NCI-H2107 treated with DMSO at 0.1 percent for 48 hours (cell line): ENCODE measurements around the gene NFATC4.
"Not testable (repeated sequence)": the region's sequence is repeated elsewhere in the genome, so short reads cannot be mapped to it uniquely, and the experiment has no call there.

Experiments
- DNase-seq: peaks from one replicate; lab custom pipeline; 2025; ENCODE audit not compliant: unreplicated experiment; lab: John Stamatoyannopoulos, UW

The NFATC4 gene

DNA sequence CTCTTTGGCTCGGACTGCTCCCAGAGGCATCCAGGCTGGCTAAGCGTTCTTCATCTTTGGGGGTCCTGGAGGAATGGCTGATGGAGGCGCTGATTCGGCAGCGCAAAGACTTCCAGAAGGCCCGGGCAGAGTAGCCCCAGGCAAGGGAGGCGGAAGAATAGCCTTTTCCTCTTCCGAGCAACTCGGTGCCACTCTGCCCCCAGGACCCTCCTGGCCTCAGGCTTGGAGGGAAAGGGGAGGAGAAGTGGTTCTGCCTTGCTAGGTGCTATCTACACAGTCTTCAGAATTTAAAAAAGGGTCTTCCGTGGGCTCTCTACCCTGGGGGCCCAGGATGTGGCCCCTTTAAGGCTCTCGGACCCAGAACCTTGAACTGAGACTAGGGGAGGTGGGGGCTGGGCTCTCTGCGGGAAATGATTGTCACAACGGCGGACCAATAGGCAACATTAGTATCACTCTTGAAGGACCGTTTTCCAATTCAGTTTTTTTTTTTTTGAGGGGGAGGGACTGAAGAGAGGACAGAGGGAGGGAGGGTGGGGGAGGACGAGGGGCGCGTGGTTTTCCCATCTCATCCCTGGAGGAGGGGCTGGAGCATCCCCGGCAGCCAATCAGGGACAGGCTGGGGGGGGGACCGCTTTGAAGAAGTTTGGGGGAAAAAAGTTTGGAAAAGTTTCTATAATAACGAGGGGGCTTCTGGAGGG lies at the start of gene NFATC4:
Gene NFATC4, plus strand, starts transcription at position 671 of the 698 bp plus-strand sequence. CDS start 157 bp downstream, outside the sequence.
- DNase-seq, result peak; percentile 89

DNA sequence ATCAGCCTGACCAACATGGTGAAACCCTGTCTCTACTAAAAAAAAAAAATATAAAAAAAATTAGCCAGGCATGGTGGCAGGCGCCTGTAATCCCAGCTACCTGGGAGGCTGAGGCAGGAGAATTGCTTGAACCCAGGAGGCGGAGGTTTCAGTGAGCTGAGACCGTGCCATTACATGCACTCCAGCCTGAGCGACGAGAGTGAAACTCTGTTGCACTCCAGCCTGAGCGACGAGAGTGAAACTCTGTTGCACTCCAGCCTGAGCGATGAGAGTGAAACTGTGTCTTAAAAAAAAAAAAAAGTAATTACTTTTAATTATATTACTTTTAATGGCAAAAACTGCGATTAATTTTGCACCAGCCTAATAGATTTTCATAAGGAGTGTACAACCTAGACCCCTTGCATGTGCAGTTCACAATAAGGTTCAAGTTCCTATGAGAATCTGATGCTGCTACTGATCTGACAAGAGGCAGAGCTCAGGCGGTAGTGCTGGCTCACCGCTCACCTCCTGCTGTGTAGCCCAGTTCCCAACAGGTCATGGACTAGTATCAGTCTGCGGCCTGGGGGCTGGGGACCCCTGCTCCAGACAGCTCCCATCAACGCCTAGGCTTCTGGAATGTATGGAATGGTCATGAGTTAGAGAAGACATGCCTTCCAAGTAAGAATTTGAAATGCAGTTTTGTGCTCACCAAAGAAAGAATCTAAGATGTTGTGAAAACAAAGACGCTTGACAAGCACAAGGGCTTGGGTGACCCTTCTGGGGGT lies 46.6 kb upstream of the NFATC4 start:
- no peak for DNase-seq

DNA sequence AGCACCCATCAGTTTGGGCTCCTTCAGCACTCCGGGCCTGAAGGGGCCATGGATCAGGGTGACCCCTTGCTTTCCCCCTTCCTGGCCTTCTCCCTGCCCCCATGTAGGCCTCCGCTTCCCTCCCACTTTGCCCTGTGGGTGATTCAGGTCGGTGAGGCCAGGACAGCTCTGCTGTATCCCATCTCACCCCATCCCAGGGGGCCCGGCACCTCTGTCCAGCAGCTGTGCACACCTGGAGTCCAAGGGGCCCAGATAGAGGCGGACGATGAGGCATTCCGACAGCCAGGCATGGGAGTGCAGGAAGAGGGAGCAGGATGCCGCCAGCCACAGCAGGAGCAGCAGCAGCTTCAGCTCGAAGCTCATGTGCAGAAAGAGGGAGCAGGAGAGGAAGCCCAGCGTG lies 45.3 kb upstream of the NFATC4 start:
- no peak for DNase-seq

DNA sequence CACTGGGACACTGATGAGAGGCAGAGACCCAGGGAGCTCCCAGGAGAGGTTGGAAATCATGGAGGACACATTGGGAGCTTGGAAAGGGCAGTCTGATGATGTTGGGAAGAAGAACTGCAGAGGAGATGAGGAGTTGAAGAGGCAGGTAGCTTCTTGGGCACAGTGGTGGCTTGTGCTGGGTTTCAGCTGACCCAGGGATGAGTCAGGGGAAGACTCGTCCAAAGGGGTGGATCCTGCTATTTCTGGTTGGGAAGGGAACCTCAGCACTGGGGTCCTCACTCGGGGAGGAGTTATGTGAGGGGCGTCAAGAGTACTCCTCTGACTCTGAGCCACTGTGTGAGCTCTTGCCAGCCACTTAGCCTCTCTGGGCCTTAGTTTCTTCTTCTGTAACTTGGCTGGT lies 44.6 kb upstream of the NFATC4 start:
- DNase-seq, result no peak

DNA sequence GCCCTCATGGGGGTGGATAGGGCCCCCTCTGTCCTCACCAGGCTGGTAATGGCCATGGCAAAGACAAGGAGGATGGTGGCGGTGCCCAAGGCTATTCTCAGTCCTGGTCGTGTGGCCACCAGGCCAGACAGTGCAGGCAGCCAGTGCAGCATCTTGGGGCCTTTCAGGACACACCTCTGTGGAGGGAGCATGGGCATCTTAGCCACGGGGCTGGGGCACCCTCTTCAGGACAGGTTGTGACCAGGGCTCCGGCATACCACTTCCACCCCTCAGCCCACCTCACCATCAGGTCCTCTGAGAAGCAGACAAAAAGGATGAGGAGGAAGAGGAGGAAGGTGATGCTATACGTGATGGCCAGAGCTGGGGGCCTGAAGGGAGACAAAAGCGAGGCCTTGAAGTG lies 44.0 kb upstream of the NFATC4 start:
- no peak for DNase-seq

DNA sequence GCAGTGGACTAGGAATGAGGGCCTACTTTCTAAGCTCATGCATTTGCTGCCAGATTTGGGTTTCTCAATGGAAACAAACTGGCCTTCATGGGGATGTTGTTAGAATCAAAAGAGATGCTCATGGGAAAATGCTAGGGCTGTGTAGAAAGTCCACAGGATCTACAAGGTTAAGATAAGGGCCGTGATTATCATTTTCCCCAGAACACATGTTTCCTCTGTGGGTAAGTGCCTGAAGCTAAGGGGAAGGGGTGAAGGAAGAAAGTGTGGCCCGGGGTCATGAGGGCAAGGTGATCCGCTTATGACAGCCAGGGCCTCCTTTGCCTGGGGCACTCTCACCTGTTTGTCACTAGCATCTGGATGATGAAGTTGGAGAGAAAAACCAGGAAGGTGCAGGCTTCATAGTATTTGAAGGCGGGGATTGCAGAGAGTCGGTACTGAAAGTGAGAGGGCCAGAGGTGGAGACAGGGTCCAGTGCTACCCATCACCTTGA lies 42.9 kb upstream of the NFATC4 start:
- DNase-seq, result no peak

DNA sequence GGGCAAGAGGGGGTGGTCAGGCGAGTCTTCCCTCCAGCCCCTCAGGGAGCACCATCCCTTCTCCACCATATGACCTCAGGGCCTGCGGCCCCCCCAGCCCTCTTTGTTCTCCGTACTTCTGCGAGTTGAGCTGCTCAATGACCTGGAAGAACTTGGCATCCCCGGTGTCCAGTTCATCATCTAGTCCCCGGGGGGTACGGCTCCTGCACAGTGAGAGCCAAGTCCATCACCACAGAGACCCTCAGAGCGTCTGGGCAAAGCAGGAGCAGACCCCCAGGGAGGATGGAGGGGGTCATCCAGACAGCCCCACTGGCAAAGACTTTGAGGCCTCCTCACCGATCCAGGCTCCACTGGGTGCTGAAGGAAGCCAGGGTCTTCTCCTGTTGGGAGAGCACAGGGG lies 42.0 kb upstream of the NFATC4 start:
- DNase-seq, result no peak

DNA sequence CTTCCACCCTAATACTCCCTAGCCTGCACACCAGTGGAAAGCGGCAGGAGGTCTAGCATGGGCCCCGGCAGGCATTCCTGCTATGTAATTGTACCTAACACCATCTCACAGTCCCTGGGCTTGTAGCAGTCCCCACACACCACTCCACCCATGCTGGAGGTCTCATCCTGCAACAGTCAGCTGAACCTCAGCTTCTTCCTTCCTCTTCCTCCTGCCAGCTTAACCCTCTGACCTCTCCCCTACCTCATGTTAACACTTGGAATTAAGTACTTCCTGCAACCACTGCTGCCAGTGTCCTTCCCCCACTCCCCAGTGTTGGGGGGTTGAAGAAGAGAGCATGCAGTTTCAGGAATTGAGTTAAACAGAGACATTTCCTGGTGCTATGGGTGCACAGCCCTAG lies 40.7 kb upstream of the NFATC4 start:
- no peak for DNase-seq

DNA sequence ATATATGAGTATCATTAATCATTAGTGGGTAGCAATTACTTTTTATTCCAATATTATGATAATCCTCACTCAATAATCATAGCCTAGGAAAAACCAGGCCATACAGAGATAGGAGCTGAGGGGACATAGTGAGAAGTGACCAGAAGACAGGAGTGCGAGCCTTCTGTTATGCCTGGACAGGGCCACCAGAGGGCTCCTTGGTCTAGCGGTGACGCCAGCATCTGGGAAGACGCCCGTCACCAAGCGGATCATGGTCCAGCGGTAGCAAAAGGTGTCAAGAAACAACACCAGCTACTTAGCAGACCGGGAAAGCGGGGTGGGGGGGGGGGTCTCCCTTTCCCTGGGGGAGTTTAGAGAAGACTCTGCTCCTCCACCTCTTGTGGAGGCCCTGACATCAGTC lies 40.1 kb upstream of the NFATC4 start:
- not testable (repeated sequence) for DNase-seq

DNA sequence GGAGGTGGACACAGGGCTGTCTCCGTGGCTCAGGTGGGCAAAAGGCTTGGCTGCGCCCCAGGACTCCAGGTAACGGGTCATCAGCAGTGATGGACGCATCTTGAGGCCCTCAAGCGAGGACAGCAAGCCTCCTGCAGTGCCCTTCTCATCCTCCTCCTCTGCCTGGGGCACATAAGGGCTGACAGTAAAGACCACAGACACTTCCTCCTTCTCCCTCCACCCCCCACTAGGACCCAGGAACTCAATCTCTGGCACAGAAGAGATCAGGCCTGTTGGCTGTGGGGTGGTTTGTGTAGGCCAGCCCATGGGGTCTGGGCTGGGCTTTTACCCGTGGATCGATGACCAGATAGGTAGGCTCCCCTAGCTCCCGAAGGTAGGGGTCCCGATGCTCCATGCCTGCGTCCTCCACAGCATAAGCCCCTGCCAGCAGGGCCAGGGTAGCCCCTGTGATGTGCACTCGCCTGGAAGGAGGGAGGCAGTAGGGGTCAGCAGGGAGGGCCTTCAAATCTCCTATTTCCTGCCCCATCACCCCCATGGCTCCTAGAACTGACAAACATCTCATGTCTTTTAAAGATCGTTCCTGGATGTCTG lies 38.8 kb upstream of the NFATC4 start:
- DNase-seq, result no peak

DNA sequence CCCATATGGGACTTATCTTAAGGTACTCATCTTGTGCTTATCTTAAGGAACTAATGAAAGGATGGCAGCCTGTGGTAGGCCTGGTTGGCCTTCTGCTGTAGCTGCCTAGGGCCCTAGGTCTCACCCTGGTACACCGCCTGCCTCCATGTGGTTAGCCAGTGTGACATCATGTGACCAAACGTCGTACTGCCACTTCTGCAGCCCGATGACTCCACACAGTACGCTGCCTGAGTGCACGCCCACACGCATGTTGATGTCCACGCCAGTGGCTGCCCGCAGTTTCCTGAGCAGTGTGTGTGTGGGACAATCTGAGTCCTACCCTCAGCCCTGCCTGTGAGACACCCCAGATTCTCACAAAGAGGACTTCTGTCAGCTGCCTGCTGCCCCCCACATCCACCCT lies 38.2 kb upstream of the NFATC4 start:
- no peak for DNase-seq

DNA sequence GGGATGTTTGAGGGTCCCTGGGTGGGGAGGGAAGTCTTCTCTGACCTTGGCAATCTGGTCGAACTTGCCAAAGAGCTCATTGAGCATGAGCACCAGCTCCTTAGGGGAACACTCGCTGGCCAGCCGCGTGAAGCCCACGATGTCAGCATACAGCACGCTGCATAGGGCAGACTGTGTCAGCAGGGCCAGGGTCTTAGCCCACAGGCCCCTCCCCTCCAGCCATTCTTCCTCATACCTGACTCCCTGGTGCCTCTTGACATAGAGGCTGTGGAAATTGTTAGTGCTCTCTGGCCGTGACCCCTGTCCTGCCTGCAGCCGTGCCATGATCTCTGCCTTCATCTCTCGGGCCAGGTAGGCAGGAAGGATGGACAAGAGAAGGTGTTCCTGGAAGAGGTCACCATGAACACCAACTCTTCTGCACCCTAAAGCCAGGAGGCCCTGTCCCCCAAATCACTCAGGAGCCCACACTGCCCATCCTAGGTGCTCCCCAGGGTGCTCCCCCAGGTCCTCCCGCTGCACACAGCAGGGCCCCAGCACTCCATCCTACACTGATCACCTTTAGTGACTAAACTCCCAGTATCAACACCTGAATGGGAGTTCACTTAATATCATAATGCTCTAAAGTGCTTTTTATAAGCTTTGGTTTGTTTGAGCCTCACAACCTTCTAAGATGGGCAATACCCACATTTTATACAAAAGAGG lies 36.9 kb upstream of the NFATC4 start:
- no peak for DNase-seq

DNA sequence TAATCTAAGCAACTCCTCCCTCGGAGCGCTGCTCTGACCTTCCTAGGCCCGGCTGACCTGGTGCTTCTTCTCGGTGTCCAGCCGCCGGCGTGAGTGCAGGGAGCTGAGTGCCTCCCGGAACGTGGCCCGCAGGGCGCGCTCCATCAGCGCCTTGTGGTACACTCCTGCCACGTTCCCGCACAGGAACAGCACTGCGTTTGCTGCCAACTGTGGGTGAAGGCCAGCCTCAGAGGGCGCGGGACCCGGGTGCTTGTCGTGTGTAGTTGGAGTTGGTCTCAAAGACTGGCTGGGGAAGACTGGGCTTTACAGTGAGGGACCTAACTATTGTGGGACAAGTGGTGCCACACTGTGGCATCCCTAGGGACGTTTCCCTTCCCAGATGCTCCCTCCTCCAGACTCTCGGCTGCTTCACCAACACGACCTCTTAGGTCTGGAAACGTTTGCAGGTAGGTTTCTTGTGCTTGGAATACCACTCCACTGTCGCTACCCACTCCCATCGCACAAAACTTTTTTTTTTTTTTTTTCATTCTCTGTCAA lies 36.2 kb upstream of the NFATC4 start:
- DNase-seq, result no peak

DNA sequence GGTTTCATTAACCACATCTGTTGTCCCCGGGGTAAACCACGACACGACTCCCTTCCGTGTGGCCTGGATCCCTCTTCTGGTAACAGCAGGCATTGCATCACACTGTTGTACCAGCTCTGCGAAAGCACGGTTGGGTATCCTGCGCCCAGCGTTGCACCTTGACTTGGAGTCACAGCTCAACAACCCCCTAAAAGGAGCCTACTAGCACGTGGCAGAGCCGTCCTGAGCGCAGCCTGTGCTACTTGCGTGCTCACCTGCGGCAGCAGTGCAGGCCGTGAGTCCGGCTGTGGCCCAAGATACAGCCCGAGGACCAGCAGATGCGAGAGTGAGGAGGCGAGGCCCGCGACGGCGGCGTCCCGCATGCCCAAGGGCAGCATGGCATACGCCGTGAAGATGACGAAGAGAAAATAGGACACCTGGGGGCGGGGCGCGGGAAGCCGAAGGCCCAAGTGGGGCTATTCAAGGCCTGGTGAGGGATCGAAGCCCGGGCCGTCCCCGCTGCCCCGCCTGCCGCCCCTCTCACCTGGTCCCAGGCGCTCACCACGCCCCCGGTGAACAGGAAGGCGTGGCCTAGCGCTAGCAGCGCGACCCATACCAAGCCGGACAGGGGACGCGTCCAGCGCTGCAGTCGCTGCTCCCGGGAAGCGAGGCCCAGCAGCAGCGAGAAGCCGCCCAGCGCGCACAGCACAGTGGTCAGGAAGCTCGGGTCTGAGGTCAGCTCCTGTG lies 35.6 kb upstream of the NFATC4 start:
- peak; percentile 56 for DNase-seq

DNA sequence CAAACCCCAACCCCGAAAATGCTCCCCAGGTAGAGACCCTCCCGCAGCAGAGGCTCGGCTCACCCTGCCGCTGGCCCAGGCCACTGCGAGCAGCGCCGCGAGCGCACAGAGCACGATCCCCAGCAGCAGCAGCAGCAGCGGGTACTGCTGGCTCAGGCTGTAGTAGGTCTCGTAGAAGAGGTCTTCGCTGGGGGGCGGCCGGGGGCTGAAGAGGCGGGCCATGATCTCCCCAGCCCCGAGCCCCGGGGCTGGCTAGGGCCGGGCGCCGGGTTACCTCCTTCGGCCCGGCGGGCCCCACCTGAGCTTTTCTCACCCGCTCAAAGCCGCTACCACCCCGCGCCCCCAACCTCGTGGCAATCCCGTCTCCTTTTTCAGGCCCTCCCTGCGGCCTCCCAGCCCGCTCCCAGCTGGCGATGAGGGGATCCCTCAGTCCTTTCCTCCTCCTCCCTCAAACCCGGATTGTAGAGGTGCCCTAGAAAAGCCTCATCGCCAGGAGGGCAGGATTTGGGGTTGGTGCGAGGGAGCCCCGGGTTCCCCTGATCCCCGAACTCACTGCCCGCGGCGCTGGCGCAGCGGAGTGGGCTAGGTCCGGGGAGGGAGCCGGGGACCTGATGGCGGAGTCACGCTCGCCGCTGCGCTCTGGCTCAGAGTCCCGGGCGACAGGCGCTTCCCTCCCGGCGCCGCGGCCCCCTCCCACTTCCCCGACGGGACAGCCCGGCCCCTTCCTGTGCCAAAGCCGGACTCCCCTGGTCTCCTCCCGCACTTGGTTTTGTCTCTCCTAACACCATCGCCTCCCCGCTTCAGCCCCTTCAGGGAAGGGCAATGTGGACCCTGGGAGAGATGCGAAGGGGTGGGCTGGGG lies 33.3 kb upstream of the NFATC4 start, which contains the start of gene ADCY4:
Gene ADCY4, minus strand, starts transcription at position 641 of the 861 bp plus-strand sequence. Its CDS starts 419 bp downstream, at position 222.
- no peak for DNase-seq

DNA sequence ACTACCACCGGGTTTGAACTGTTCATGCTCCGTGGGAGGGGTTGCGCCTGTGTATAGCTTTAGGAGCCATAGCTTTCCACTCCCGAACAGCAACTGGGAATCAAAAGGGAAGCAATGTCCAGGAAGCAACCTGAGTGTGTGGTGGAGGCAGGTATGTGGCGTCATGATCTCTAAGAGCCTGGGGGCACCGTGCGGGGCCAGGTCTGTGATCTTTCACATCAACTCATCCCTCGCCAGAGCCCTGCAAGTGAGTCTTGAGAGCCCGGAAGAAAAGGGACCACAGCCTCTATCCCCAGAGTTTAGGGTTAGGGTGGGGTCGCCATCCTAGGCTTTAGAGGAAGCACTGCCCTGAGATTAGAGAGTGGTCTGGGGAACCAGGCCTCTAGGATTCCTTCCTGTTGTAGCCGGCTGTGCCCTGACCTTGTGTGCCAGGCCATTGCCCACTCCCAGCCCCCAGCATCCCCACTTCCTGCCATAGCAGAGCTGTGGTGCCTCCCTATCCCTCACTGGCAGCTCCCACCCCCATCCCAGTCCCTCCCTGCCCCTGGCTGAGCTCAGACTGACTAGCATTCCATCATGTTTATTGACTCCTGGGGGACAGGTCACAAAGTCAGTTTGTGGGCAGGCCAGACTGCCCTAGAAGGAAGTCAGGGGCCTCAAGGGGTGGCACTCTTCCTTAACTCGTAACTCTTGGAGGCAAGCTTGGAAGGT lies 32.4 kb upstream of the NFATC4 start:
- DNase-seq, result no peak

DNA sequence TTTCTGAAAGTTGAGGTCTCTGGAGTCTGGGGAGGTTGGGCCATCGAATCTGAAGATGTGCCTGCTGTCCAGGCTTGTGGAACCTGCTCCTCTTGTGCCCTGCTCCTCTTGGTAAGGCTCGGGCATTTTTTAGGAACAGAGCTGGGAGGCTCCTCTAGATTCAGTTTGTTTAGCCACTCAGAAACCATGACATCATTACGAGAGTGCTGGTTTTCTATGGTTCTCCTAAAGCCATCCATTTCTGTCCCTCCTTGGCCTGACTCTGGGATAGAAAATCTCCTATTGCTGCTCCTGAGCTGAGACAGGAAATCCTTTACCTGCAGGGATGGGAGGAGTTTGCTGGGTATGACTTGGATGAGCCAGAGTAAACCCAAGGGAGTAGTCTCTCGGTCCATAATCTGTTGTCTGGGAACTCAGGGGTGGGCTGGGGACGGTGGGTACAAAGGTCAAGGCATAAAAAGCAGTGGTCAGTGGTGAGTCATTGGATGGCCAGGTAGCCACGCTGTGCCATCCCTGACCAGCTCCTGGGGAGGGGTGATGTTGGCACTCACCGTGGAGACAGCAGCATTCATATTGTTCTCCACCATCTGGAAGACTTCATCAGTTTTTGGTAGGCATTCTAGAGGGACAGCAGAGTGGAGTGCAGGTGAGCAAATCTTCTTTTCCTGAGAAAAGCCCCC lies 30.7 kb upstream of the NFATC4 start:
- DNase-seq, result no peak

DNA sequence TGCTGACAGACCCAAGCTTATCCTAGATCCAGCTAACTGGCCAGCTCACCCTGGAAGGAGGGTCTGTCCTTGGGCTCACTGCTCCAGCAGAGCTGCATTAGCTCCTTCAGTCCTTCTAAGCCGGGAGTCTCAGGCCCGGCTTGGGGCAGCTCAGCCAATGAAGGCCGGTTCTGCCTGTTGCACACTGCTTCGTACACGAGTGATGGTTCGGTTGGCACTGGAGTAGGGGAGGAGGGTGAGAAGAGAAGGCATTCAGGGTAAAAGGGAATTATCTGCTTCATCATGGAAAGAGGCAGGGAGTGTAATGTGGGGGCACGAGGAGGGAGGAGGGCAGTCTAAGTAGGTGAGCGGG lies 30.2 kb upstream of the NFATC4 start:
- DNase-seq, result no peak
